Keratinocyte (primary cell): ENCODE measurements around the gene CCDC92.

Experiments
- EZH2 ChIP-seq: IDR thresholded peaks from one replicate; pipeline ENCODE4 v1.6.1; 2012; ENCODE audit warnings: inconsistent platforms, mild to moderate bottlenecking, low read length, moderate library complexity
- TF ChIP-seq, protein P1 (sequence below), 3 experiments: IDR thresholded peaks in 1 of 3; conservative IDR thresholded peaks in 1 of 3; optimal IDR thresholded peaks in 1 of 3; 2 replicates in 2 of 3; 3 replicates in 1 of 3; pipeline versions ENCODE3 to v1.5.1; 2011; ENCODE audit warnings: low read length in 3 of 3, mild to moderate bottlenecking in 3 of 3, moderate library complexity in 2 of 3, control low read depth in 1 of 3, inconsistent platforms in 1 of 3; ENCODE audit not compliant: insufficient read depth in 2 of 3; ENCODE audit errors: extremely low read depth in 1 of 3

- TF ChIP-seq, protein P1, sequence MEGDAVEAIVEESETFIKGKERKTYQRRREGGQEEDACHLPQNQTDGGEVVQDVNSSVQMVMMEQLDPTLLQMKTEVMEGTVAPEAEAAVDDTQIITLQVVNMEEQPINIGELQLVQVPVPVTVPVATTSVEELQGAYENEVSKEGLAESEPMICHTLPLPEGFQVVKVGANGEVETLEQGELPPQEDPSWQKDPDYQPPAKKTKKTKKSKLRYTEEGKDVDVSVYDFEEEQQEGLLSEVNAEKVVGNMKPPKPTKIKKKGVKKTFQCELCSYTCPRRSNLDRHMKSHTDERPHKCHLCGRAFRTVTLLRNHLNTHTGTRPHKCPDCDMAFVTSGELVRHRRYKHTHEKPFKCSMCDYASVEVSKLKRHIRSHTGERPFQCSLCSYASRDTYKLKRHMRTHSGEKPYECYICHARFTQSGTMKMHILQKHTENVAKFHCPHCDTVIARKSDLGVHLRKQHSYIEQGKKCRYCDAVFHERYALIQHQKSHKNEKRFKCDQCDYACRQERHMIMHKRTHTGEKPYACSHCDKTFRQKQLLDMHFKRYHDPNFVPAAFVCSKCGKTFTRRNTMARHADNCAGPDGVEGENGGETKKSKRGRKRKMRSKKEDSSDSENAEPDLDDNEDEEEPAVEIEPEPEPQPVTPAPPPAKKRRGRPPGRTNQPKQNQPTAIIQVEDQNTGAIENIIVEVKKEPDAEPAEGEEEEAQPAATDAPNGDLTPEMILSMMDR (optimal IDR thresholded peaks at IDR 0.05 in 1 of 3, IDR thresholded peaks at IDR 0.05 in 1 of 3, conservative IDR thresholded peaks at IDR 0.05 in 1 of 3; ENCODE audit: extremely low read depth in 1 of 3, insufficient read depth in 2 of 3, low read length in 3 of 3): no peak
- TF ChIP-seq EZH2: no peak
These were observed 14.4 kb upstream of the CCDC92 start for GRCh38 chr12:123987022-123987421.
